Aorta (tissue), 5 donors: ENCODE data around the gene CFAP46. TPM values are rescaled to one million over a fixed set of nuclear protein-coding genes. Genes with fewer than 3 reads are reported as not detected.
A peak's percentile ranks its signal among the peaks of the same experiment; 100 is the strongest.
"Not testable (repeated sequence)": the region's sequence is repeated elsewhere in the genome, so short reads cannot be mapped to it uniquely, and the experiment has no call there.

Experiments
- ATAC-seq: fragments of 200-7000 bp; cut with Tn5 transposase; one replicate; pipeline ENCODE4 v1.9.1; 2022; ENCODE audit warnings: moderate library complexity; ENCODE audit not compliant: low FRiP score
- DNase-seq, 2 donors: peaks; one replicate each; pipeline ENCODE4 v3.0.0-alpha.2; 2020
- H3K27ac ChIP-seq, 2 donors: one replicate each; pipeline ENCODE4 v1.5.1; 2013; ENCODE audit warnings: low read length in 2 of 2, mild to moderate bottlenecking in 2 of 2, moderate library complexity in 2 of 2, control low read depth in 1 of 2, inconsistent platforms in 1 of 2, low read depth in 1 of 2
- H3K27me3 ChIP-seq, 2 donors: one replicate each; pipeline ENCODE4 v1.6.1; 2013; ENCODE audit warnings: control low read depth in 1 of 2, low read length in 1 of 2, mild to moderate bottlenecking in 1 of 2, moderate library complexity in 1 of 2; ENCODE audit not compliant: insufficient read depth in 2 of 2, control insufficient read depth in 1 of 2
- H3K36me3 ChIP-seq, 2 donors: one replicate each; pipeline ENCODE4 v1.6.1; 2013; ENCODE audit warnings: control low read depth in 1 of 2, low read length in 1 of 2, mild to moderate bottlenecking in 1 of 2; ENCODE audit not compliant: insufficient read depth in 2 of 2, control insufficient read depth in 1 of 2
- H3K4me1 ChIP-seq, 2 donors: one replicate each; pipeline ENCODE4 v1.6.1; 2013; ENCODE audit warnings: low read length in 2 of 2, control low read depth in 1 of 2, mild to moderate bottlenecking in 1 of 2, moderate library complexity in 1 of 2; ENCODE audit not compliant: insufficient read depth in 2 of 2, control insufficient read depth in 1 of 2
- H3K4me3 ChIP-seq, 2 donors: one replicate each; pipeline ENCODE4 v1.5.1; 2013; ENCODE audit warnings: low read length in 2 of 2, control low read depth in 1 of 2, mild to moderate bottlenecking in 1 of 2
- H3K9me3 ChIP-seq: one replicate; pipeline ENCODE4 v1.6.1; 2013; ENCODE audit warnings: mild to moderate bottlenecking, low read length; ENCODE audit not compliant: control insufficient read depth
- WGBS, 2 donors: extraction: QIAGEN DNeasy Blood & Tissue Kit; methylation state at CpG; one replicate each; pipeline ENCODE4 v1.1.7; 2013; 5-methylcytosine and 5-hydroxymethylcytosine counted together
- intact Hi-C, 2 donors: fragments of 100-400 bp; cut with DNase I; formaldehyde crosslinking; loops; one replicate each; pipeline versions ENCODE4 v1.14.2 to v1.15.0; 2022
- polyA plus RNA-seq, 2 donors: library from polyadenylated mRNA; stranded (reverse); fragments of 200-250 nt; gene quantifications; one replicate each; pipeline ENCODE4 v1.2.3, GENCODE V29; 2013
- total RNA-seq, 2 donors: library from RNA; stranded (reverse); fragmentation: NEBNext Ultra II Directional; extraction: Animal tissue kit (Norgen Biotek cat#: 25700); gene quantifications; one replicate each; pipeline ENCODE4 v1.2.1, GENCODE V29; 2021
- donor health status: healthy with polysubstance abuse.
- donor health status: Bipolar disorder and iron deficiency.
- donor health status: DM: no; HTN: no; CAD: no.
- donor health status: DM: no; HTN: no; CAD: no.
- donor health status: DM: yes; HTN: yes; CAD: no.

Gene CFAP46
- total and polyA plus RNA-seq, 4 donors: 0.42 TPM; not detected in 3

GRCh38 chr10:132803416-132804210, 138.8 kb downstream of the CFAP46 start:
- Histone ChIP-seq H3K9me3 (no peaks in the 10 kb centered on the region), H3K36me3 (no peaks in the 10 kb centered on the region), H3K27ac (no peak overlapping the region), H3K27me3 (no peaks in the 10 kb centered on the region), H3K4me3 (no peak overlapping the region), H3K4me1 (no peaks in the 10 kb centered on the region)
- WGBS, 2 donors: 84 to 87% methylated on average over 23 to 34 of the region's 34 CpGs
- ATAC-seq: peak; percentile 23
- no peak for DNase-seq
- intact Hi-C loops: no loop called here

DNA sequence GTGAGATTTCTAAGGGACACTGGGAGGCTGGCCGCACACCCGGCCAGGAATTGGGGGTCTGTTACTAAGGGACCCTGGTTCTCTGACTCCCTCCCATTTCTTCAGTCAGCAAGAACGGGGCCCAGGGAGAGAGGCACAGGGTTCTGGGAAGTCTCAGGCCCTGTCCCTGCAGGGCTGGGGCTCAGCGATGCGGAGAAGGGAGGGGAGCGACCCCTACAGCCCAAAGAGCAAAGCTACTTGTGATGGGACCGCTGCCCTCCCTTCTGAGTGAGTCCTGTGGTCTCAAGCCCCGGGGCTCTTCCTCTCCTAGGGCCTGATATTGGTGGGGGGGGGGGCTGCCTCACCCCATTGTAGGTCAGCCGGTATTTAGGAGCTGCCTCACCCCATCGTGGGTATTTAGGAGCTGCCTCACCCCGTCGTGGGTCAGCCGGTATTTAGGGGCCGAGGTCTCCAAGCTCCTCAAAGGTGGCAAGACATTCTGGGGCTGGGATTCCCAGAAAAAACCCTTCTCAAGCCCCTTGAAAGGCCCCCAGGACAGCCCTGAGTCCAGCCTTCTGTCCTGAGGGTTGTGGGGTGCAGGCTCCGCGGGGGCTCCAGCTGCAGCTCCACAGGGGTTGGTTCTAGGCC, 139.6 kb downstream of the CFAP46 start:
- Histone ChIP-seq H3K36me3 (no peaks in the 10 kb centered on the region), H3K9me3 (no peaks in the 10 kb centered on the region), H3K27me3 (no peaks in the 10 kb centered on the region), H3K27ac (no peak overlapping the region), H3K4me3 (no peak overlapping the region), H3K4me1 (no peaks in the 10 kb centered on the region)
- intact Hi-C loops: no loop called here
- 75 to 77% methylated on average over 16 of the region's 16 CpGs for WGBS, 2 donors
- DNase-seq (no peak), ATAC-seq (no peak)

- H3K27me3 ChIP-seq: no peaks in the 10 kb centered on the region
- intact Hi-C loops: no loop called here
- DNase-seq: no peak
- no peak for ATAC-seq
- H3K9me3 ChIP-seq: no peaks in the 10 kb centered on the region
- no peaks in the 10 kb centered on the region for H3K36me3 ChIP-seq
- no peak overlapping the region for H3K27ac ChIP-seq
- no peak overlapping the region for H3K4me3 ChIP-seq
- WGBS, 2 donors: 84 to 96% methylated on average over 8 of the region's 8 CpGs
- no peaks in the 10 kb centered on the region for H3K4me1 ChIP-seq
Measured at GRCh38 chr10:132802048-132802447, 140.3 kb downstream of the CFAP46 start.

- no peaks in the 10 kb centered on the region for H3K9me3 ChIP-seq
- no peaks in the 10 kb centered on the region for H3K36me3 ChIP-seq
- H3K4me3 ChIP-seq: no peak overlapping the region
- no peaks in the 10 kb centered on the region for H3K4me1 ChIP-seq
- intact Hi-C loops: no loop called here
- H3K27ac ChIP-seq: no peak overlapping the region
- no peaks in the 10 kb centered on the region for H3K27me3 ChIP-seq
- 88 to 92% methylated on average over 10 to 11 of the region's 11 CpGs for WGBS, 2 donors
- ATAC-seq (no peak), DNase-seq (no peak)
Measured at GRCh38 chr10:132799865-132800264, 142.5 kb downstream of the CFAP46 start.

GRCh38 chr10:132798876-132799275, 143.5 kb downstream of the CFAP46 start:
- DNase-seq: peak in 1 of 2 donors; percentile 73
- no peak overlapping the region for H3K27ac ChIP-seq
- 94 to 96% methylated on average over 14 to 15 of the region's 15 CpGs for WGBS, 2 donors
- no peaks in the 10 kb centered on the region for H3K36me3 ChIP-seq
- no peaks in the 10 kb centered on the region for H3K27me3 ChIP-seq
- no peak overlapping the region for H3K4me3 ChIP-seq
- no peaks in the 10 kb centered on the region for H3K4me1 ChIP-seq
- intact Hi-C loops: no loop called here
- no peaks in the 10 kb centered on the region for H3K9me3 ChIP-seq
- no peak for ATAC-seq

DNA sequence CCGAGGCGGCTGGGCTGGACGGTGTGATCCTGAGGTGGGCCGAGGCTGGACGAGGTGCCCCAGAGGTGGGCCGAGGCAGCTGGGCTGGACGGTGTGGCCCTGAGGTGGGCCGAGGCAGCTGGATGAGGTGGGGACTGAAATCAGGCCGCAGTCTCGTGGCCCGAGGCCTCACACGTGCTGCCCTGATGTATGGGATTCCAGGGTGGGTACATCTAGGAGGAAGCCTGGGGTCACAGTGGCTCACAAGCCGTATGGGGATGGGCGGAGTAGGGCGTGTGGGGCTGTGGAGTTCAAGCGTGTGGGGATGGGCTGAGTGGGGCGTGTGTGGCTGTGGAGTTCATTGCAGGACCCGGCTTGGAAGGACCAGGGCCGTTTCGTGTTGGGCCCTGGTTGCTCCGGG, 144.0 kb downstream of the CFAP46 start:
- H3K4me1 ChIP-seq: no peaks in the 10 kb centered on the region
- no peaks in the 10 kb centered on the region for H3K36me3 ChIP-seq
- ATAC-seq (no peak), DNase-seq (no peak)
- intact Hi-C loops: no loop called here
- 88 to 89% methylated on average over 21 of the region's 21 CpGs for WGBS, 2 donors
- no peaks in the 10 kb centered on the region for H3K27me3 ChIP-seq
- no peak overlapping the region for H3K4me3 ChIP-seq
- no peak overlapping the region for H3K27ac ChIP-seq
- H3K9me3 ChIP-seq: no peaks in the 10 kb centered on the region

- H3K36me3 ChIP-seq, H3K27ac ChIP-seq, ATAC-seq, H3K4me1 ChIP-seq, H3K9me3 ChIP-seq, DNase-seq, H3K4me3 ChIP-seq, H3K27me3 ChIP-seq, intact Hi-C loops: not testable (repeated sequence)
- 90 to 92% methylated on average over 22 to 23 of the region's 32 CpGs for WGBS, 2 donors
Measured at GRCh38 chr10:132797986-132798385, 144.4 kb downstream of the CFAP46 start.

DNA sequence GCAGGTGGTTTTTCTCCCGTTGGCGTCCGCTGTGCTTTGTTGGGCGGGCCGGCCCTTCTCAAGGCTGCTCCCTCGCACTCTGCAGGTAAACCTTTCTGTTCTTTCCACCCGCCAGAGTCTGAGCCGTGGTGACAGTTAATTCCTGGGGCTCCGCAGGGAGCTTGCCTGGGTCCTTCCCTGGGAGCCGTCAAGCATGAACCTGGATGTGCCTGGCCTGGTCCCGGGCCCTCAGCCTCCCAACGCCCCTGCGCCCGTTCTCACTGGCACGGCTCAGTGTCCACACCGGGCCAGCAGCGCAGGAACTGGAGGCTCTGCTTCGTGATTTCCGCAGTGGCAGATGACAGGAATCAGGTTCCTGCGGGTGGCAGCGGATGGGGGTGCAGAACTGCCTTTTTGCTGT, 145.5 kb downstream of the CFAP46 start:
- no peak overlapping the region for H3K27ac ChIP-seq
- 85 to 88% methylated on average over 20 to 21 of the region's 21 CpGs for WGBS, 2 donors
- H3K27me3 ChIP-seq: no peaks in the 10 kb centered on the region
- intact Hi-C loops: no loop called here
- no peaks in the 10 kb centered on the region for H3K9me3 ChIP-seq
- H3K36me3 ChIP-seq: no peaks in the 10 kb centered on the region
- ATAC-seq: no peak
- no peak for DNase-seq
- no peaks in the 10 kb centered on the region for H3K4me1 ChIP-seq
- no peak overlapping the region for H3K4me3 ChIP-seq
